HG03558 (cell line): ENCODE results near the gene DOCK4.
A peak's percentile ranks its signal among the peaks of the same experiment; 100 is the strongest.

Experiments used
- ATAC-seq: cut with Tn5 transposase; IDR thresholded peaks from one replicate; pipeline ENCODE4 v1.9.1; 2021; ENCODE audit warnings: moderate number of reproducible peaks; ENCODE audit not compliant: unreplicated experiment; ENCODE audit errors: extremely low read depth

DOCK4 gene

DNA sequence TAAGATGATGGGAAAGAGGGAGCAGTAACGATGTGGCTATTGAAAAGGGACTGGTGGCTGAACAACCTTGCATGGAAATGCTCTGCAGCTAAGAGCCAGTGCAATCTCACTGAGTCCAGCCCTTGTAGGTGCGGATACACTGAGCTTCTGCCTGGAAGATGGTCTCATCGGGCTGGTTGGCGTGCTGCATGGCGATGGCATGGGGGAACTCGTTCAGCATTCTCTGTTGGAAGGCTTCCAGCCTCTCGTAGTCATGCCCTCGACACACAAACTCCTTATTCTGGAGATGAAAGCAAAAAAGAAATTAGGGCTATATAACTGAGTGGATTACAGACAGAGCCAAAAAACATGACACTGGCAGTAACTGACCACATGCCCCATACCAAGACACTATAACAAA is 446.2 kb downstream of the DOCK4 start:
- no peak for ATAC-seq

DNA sequence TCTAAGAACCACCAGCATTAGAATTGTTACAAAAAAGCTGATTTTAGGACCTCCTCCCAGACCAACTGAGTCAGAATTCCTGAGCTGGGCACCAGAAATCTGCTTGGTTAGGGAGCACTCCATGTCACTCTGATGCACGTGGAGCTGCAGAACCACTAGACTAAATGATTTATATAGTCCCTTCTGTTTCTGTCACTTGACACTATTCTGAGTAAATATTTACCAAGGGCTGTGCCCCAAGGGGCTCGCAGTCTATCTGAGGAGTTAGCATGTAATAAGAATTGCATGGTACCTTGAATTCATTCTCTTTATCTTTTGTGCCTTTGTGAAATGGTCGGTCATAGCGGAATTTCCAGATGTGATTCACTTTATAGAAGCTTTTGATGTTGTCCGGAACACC is 447.9 kb downstream of the DOCK4 start:
- no peak for ATAC-seq

DNA sequence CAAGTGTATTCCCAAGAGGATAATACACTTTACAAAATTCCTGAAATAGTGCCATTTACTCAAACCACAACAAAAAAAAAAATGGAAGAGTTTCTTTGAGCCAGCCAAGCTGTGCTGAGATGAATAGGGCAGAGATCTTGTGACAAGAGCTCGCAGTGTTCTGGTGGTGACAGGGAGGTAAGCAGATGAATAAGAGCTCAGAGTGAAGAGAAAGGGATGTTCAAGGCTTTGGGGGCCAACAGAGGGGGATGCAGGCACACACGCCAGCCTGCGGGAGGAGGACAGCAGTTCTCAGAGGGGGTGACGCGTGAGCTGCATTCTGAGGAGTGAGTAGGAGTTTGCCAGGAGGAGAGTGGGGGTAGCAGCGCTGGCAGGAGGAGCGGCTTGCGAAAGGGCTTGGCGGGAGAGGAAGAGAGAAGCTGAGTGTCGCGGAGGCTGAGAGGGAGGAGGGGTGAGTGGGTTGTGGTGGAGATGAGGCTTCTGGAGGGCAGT is 449.5 kb downstream of the DOCK4 start:
- no peak for ATAC-seq

DNA sequence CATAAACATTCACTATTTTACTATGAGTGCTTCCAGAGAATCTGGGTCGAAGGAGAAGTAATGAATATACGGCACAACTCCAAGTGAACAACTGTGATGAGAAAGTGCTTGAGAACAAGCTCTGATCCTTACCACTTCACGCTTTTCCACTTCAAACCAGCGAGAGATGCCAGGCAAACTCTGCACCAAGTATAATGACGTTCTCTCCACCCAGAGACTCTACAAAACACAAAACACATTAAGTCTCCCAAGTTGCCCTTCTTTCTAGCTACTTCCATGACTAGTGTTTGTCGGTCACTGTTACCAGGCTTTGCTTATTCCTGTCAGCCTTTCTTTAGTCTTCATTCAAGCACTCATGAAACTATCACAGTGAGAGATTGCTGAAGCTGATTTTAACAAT is 450.8 kb downstream of the DOCK4 start:
- ATAC-seq, result no peak

DNA sequence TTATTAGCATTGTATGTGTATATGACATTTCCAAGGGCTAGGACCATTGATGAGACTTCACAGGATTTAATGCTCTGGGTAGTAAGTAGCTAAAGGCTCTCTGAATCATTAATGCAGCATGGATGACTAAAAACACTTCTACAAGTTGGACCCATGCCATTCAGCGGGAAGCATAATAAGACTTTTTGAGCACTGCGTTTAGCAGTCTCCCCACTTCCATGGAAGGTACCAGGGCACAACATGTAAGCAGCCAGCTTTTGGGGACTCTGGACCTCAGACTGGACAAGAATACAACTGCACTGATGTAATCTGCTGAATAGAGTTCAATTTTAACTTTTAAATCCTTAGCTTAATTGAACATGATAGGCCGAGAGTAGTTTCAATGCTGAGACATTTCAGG is 452.2 kb downstream of the DOCK4 start:
- no peak for ATAC-seq

DNA sequence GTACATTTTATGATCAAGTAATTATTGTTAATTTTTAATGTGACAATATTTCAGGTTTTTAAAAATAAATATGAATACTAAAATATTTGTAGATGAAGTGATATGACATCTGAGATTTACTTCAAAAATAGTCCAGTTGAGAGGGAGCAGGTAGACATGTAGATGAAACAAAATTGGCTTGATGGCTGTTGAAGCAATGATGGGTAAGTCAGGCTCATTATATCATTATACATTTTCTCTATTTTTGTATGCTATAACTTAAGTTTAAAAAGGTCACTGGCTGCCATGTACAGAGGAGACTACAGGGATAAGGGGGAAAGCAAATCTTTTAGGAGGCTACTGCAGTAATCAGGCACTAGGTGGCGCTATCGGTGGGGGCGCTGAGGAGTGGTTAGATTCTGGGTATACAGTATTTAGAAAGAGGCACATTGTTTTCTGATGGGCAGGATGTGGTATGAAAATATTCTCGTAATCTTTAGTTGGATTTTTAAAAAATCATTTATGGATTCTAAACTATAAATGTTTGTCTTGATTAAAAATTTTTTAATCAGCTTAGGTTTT is 454.1 kb downstream of the DOCK4 start:
- ATAC-seq, result peak; percentile 87

DNA sequence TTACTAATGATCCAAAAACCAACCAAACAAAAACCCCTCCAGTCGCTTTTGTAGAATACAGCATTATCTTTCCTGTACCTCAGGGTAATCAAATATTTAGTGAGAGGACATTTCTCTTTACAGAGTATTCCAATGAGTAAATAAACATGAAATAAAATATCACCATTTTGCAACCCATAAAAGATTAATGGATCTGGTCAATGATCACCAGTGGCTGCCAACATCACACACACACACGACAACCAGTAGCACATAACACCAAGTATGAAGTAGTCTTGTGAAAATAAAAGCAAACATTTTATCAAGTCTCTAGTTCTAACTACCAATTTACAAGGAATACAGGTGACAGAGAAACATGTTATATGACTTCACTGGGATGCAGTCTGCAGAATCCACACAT is 455.3 kb downstream of the DOCK4 start:
- ATAC-seq, result no peak

DNA sequence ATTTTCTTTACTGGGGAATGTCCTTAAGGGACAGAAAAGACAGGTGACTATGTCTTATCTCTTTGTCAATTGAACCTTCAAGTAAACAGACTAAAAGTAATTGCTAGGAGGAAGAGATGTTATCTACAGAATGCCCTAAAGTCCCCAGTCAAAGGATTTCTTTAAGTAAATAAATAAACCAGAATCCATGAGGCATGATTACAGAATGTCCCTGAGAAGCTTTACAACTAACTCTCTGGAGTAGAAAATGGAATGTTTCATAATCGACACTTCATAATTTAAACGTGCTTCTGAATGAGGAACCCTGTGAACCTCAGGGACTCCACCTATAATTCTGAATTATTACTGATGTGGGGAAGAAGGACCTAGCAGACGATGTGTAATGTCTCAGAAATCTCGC is 456.0 kb downstream of the DOCK4 start:
- no peak for ATAC-seq

DNA sequence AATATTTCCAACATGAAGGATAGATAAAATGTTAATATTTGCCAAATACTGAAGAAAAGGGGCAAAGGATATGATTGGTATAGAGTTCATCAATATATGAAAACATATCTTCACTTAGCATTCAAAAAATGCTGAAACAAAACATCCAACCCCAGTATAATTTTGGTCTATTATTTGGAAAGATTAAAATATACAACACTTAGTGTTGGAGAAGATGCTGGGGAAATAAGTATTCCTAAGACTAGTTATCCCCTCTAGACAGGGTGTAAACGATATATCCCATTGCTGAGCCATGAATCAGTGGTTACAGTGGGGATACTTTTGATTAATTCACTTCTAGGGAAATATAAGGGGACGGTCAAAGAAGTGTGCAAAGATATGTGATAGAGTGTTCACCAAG is 456.6 kb downstream of the DOCK4 start:
- ATAC-seq, result no peak

DNA sequence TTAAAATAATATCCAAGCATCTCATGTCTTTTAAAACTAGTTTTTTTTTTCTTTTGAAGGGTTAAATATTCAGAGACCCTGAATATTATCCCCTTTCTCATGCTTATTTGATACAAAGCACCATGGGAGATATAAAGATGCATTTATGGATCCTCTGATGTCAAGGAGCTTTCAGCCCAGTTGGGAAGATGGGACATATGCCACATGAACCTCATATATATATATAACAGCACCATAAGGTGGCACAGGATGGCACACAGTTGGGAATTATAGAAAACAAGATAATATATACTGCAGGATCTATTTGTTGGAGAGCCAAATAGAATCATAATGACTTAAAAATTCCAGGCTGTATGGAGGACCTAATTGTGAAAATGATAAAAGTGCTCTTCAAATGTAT is 458.5 kb downstream of the DOCK4 start:
- no peak for ATAC-seq

DNA sequence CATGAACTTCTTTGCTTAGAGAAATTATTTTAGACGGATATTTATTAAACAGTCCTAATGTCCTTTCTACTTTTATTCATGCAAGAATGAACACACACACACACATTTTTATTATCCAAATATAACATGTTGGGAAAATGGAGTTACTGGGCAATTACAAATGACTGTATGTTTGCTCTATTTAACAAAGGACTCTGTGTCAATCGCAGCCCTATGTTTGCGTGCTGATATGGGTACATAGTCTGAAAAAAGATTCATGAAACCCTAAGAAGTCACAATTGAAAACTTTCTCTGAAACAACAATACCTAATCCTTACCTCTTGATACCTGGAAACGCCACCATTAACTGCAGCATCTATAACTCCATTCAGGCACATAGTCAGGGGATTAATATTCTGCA is 459.2 kb downstream of the DOCK4 start:
- ATAC-seq, result no peak

DNA sequence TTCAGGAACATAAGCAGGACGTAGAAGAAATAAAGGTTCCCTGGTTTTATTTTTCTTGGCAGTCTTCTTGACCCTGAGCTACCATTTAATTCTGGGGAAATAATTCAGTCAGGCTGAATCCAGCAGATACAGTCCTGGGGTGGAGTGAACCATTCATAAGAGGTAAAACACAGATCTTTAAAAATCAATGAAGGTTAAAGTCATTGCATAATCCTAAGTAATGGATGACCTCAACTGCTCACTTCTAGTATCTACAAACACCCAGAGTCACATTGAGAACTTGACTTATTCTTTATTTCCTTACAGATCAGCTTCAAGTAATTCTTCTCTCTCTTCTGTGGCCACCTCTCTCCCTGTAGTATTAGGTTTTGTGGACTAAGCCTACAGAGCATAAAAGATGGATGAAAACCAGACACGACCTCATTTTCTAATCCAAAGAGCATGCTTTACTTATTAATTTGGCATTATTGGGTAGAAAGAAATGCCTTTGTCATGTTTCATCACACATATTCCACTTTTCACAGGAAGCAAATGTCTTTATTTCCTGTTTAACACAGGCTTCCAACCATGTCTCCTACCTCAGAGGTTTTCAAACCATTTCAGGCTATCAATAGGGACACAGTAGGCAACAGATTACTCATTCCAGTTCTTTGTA is 461.6 kb downstream of the DOCK4 start:
- no peak for ATAC-seq

DNA sequence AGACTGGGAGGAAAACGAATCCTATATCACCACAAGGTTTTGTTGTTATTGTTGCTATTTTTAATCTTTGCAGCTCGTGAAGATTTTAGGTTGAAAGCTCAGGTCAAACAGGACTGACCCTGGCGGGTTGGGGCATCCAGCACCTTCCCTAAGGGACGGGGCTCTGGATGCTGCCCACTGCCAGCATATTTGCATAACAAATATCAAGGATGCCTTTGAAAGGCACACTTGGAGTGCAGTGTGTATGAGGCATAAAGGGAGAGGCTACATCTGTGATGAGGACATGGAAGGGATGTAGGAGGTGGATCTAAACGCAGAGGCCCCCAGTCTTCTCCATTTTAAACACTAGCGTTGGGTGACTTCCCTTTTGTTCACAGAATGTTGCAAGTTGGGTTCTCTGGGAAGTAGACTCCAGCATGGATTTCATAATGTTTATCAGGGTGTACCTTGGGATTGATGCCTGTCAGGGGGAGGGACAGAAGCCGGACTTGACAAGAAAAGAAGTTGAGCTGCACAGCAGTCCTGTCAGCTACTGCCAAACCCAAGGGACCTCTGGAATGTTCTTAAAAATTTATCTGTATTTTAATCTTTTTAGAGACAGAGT is 462.9 kb downstream of the DOCK4 start:
- ATAC-seq, result no peak

DNA sequence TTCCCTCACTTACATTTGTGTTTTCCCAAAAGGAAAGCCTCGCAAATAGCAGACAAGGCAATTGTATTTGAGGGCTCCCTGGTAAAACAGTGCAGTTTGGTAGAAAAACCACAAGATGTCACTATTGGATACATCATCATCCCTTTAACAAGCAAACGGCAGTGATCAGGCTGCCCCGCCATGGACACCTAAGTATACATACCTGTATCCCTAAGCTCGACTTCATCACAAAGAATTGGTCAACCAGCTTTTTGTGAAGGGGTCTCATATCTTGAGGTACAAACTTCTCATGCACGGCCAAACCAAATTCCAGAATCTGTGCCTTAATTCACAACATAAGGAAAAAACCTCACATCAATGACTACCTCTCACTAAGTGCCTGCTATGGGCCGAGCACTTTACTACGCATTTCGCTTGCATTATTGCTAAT is 464.4 kb downstream of the DOCK4 start:
- peak; percentile 94 for ATAC-seq

DNA sequence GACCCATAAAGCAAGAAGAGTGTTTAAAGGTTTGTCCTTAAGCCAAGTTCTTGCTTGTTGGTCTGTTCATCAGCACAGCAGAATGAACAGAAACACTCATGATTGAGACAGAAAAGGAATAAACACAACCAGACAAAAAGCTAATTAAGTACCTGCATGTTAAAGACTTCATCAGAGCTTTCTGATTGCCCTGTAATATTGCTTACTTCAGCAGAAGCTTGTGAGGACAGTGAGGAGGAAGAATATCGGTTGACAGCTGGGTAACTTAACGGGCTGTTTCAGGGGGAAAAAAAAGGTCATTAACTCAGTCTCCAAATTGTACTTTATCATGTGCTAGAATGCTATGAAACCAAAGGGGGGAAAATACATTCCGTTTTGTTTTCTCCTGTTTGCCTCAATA is 465.3 kb downstream of the DOCK4 start:
- ATAC-seq, result no peak

DNA sequence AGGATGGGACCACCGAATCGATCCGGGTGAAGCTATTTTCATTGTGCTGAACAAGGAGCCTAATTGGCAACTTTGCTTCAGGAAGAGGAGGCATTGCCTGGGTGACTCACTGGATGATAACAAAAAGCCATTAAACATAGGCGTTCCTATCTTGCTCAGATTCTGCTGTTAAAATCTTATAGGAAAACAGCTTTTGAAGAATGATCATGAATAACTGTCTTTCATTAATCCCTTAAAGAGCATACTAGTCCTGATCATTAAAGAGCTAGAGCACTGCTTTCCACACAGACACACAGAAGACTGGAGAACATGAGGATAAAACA is 469.7 kb downstream of the DOCK4 start:
- no peak for ATAC-seq

DNA sequence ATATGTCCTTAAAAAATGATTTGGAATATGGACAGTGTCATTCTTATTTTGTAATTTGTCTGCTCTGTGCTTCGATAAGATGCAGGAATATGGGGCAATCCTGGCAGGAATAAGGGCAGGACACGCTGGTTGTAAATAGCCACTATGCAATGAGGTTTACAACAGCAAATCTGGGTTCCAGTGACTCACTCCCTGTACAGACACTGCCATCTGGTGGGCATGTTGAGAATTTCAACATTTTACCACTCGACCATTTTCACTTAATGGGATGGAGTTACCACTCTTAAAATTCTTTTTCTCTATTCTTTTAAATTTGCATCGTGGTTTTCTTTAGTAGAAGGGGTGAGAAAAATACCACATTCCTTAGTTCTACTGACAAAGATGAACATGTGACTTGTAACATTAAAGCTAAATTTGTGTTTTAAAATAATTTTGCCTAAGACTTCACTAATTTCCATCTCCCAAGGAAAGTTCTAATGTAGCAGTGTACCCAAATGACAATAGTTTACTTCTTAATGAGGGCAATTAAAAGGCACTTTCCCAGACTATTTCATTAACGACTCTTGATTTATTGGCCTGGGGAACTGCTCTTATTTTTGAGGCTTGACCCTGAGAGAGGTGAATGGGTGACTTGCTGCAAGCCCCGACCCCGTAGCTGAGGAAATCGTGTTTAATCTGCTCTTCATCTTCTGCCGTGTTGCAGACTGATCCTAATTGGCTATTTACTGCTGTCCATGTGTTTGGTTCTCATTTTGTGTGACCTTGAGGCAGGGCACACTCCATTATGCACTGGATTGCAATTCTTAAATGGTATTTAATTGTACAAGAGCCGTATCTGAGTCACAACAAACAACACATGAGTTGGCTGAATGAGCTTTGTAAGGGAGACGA is 470.3 kb downstream of the DOCK4 start:
- no peak for ATAC-seq

DNA sequence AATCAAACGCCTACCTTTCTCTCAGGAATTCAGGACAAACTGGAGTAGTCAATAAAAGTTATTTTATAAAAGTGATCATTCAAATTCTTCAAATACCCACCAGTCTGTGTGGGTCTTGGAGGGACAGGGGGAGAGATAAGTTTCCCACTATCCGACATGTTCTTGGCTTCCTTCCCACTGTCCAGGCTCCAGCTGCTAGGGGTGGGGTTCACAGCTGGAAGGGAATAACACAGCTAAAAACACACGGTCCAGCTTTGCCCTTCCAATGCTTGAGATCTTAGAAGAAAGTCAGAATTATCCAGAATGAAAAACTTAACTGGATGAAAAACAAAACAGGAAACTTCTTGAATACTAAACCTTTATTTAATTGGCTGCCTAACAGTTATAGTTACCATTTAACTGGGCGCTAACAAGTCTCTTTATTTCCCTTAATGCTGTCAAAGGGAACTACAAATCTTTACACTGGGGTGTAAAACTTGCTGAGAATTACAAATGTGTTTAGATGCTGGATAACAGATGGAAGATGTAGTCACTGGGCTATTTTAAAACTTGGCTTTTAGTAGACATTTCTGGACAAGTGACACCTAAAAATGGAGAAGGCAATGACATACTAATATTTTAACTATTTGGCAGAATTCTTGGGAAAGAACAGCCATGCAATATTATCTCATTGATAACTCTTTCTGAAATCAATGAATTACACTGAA is 471.1 kb downstream of the DOCK4 start:
- no peak for ATAC-seq

DNA sequence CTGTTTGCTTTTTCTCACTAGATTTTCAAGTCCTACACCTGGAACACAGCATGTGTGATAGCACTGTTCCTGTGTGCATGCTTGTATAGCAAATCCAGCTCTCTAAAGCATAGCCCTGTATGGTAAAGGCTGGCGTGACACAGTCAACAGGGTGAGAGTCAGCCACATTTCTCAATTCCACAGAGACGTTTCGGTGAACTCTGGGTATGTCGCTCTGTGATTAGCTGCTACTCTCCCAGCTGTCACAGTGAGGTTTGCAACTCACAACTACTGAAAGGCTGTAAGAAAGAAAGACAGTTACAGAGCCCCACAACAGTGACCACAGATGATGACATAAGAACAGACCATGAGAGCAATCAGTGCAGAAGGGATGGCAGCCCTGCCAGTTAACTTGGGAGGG is 473.3 kb downstream of the DOCK4 start:
- ATAC-seq, result no peak

DNA sequence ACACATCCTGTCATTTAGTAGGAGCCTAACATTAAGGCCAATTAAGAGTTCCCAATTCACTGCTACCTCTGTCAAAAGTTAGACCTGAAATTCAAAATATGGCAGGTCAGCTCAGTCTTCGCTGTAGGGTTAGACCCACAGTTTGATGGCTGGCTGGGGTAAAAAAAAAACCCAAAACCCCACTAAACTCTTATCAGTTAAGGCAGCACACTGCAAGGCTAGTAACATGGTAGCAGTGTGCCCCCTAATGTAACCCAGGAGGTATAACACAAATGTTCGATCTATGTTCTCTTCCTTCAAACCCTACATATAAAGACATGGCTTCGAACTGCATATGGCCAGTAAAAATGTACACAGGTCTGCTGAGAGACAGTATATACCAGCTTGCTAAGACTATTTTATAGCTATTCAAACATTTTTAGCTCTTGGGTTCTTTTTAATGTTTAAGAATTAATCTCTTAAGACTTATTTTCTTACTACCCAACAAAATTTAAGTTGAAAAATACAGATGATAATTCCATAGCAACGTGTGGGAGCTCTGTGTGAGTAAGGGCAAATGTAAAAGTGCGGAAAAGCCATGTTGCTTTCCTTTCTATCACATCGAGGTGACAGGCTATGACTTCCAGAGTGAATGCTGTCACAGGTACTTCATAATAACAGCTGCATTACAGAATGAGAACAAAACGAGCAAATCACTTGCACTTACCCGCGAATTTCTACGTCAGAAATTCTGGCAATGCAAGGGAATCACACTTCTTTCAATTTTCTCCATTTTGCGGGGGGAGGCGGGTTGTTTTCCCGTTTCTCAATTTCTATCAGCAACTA is 475.5 kb downstream of the DOCK4 start:
- ATAC-seq, result no peak
